ENCODE data around the gene PID1.

The PID1 gene

DNA sequence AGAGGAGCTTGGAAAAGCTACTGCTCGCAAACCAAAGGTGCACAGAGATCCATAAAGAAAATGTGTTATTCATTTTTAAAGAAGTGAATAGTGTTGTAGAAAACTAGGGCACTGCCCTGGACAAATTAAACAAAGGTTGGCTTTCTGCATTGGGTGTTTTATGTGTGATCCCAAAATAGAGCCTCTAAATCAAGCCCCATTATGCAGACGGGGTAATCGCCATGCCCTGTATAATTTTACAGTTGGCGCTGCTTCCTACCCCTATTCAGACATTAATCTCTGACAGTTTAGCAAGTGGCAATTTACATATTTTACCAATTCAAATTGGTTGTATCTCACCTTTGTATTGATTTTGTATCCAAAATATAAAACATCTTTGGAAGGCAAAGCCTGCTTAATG, 109.1 kb downstream of the PID1 start:
- DNase-seq: no peak

DNA sequence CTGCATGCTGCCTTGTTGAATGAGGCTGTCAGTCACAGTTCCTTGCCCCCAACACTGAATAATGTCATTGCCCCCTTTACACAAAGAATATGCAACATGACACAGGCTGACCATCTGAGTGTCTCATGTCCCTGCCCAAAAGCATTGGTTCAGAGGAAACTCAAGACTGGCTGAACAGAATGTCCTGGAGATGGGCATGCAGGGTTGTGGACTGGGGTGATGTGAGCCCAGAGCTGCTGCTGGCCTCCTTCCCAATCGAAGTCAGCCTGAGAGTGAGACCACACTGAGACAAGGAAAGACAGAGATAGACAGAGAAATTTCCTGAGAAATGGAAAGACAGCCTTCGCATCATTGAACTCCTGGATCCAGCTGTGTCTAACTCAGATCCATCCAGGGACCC, 110.1 kb downstream of the PID1 start:
- DNase-seq: no peak

- DNase-seq: no peak
Observed at GRCh38 chr2:229160180-229160579, 110.9 kb downstream of the PID1 start.

DNA sequence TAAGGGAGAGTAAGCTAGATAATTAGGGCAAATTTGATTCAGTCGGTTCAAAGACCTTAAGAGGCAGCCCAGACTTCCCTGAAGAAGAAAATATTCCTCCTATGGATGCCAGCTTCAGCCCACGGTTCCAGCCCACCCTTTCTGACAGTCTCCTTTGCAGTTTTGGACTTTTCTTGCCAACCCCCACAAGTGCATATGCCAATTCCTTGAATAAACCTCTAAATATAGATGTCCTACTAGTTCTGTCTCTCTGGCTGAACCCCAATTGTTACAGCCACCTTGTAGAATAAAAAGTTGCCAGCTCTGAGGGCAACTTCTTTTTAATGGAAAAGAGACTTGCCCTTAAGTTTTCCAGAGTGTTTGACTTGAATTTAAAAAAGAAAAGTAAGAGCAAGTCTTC, 111.7 kb downstream of the PID1 start:
- no peak for DNase-seq

DNA sequence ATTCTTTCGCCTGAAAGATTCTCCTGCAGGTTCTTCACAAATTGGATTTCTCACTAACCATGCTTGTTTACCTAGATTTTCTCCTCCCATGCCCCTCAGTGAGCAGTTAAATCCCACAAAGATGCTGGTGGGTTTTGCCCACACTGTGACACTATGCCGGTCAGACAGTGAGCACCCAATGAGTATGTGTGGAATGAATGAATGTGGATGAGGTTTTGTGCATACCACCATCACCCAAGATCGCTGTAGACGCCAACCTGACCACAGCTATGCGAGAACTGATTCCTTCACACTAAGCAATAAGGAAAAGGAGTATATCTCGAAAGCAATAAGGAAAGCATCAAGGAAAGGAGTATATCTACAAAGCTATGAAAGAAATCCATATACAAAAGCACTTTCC, 116.7 kb downstream of the PID1 start:
- no peak for DNase-seq

- DNase-seq: no peak
Observed at GRCh38 chr2:229153951-229154350, 117.1 kb downstream of the PID1 start.

GRCh38 chr2:229153267-229153666, 117.8 kb downstream of the PID1 start:
- no peak for DNase-seq

DNA sequence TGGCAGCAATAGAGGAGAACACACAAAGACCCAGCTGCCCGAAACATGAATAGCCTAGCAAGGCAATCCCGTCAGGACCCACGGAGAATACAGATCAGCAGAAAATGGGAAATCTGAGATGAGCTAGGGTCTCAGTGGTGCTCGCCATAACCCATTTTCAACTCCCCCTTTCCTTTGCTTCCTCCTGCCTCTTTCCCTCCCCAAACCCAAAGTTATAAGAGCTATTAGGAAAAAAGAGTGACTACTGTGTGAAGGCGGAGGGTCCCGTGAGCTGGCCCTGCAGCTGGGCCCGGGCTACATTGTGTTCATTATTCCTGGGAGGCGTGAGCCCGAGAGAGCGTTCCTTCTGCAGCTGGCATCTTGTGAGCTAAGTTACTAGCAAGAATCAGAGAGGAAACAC, 118.4 kb downstream of the PID1 start:
- no peak for DNase-seq

GRCh38 chr2:229150317-229150716, 120.8 kb downstream of the PID1 start:
- DNase-seq: no peak

GRCh38 chr2:229141424-229142025, 129.6 kb downstream of the PID1 start:
- no peak for DNase-seq

GRCh38 chr2:229137639-229138038, 133.4 kb downstream of the PID1 start:
- DNase-seq: peak; percentile 78

DNA sequence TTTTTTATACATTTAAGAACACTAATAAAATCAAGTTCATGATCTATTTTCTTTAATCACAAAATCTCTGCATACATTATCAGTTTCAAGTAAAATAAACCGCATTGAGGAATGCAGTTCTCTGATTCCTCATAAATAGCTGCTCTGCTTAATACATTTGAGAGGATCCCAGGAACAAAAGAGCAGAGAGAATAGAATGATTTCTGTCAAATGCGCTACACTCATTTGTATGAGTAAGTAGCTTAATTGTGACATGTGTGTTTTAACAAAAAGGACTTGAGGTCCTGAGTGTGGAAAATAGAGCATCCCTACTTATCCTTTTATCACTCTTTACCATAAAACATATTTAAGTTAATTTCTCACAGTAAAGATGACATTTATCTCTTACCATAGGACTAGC, 134.0 kb downstream of the PID1 start:
- peak; percentile 29 for DNase-seq

GRCh38 chr2:229133155-229133772, 137.8 kb downstream of the PID1 start:
- peak; percentile 44 for DNase-seq

DNA sequence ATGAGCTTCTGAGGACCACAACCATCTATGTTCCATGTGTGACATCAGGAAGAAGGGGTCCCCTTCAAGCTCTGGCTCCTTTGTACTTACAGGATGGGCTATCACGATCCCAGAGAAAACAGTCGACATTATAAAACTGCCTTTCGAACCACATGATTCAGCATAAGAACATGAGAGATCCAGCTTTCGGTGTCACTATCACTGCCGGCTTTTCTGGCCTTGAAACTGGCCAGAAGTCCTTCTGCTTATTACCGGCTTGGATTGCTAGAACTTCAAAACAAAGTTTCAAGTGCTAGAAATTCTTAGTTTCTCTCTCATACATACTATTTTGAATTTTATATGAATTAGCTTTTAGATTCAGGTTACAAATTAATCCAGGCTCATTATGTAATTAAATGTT, 138.9 kb downstream of the PID1 start:
- no peak for DNase-seq

GRCh38 chr2:229130522-229130921, 140.6 kb downstream of the PID1 start:
- DNase-seq: no peak

GRCh38 chr2:229129738-229130371, 141.2 kb downstream of the PID1 start:
- no peak for DNase-seq

DNA sequence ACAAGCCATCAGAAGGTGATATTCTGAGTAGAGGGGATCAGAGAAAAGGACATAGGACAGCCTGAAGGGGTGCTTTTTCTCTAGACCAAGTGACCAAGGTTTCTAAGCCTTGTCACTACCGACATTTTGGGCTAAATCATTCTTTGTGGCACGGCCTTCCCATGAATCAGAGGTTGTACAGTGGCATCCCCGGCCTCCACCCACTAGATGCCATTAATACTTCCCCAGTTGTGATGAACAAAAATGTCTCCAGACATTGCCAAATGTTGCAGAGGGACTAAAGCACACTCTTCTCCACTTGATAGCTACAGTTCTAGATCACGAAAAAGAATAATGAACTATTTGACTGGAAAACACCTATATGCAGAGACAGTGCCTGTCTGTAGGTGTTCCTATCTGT, 143.6 kb downstream of the PID1 start:
- no peak for DNase-seq

GRCh38 chr2:229126066-229126465, 145.0 kb downstream of the PID1 start:
- no peak for DNase-seq

DNA sequence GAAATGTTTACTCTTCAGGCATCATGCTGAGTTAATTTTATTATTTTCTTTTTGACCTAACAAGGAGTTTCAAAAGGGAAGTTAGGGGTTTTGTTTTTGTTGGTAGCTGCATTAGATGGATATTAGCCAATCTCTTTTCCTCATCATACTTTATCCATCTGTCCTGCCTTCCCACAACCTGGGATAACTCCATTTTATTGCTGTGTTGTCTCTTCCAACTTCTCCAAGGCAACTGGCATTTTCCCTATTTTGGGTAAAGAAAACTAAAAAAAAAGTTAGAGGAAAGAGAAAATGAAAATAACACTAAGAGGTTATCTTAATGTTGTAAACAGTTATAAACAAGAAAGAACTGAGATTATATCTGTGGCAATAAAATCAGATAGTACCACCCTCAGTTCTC, 147.0 kb downstream of the PID1 start:
- DNase-seq: no peak

DNA sequence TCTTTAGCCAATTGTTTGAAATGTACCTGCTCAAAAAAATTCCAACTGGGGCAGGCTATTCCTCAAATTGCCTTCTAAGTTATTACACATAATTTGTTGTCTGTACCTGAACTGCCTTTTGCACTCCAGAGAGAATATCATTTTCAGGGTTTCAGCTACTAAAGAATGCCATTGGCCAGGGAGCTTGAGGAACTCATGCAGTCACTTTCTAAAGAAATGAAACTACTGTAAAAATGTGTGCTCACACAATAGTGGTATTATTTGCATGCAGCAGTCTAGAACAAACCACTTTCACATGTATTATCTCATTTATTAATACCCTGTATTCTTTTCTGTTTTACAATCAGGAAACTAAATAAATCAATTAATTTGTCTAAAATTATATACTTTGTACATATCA, 152.2 kb downstream of the PID1 start:
- no peak for DNase-seq

- DNase-seq: no peak
Observed at GRCh38 chr2:229118336-229118735, 152.8 kb downstream of the PID1 start.

DNA sequence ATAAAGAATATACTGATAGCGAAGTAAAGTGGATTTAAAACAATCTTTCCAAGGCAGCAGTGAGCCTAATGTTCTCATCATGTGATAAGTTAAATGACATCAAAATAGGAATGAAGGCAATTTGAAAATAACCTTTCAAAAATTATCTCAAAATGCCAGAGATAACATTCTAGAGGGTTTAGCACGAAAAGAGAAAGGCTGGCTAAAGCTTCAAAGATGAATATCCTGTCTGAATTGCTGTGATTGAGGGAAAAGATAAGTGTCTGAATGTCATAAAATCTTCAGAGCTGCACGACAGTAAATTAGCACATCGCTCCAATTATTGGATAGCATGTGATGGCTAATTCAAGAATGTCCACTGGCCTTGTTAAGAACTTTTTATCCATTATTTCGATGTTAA, 159.3 kb downstream of the PID1 start:
- no peak for DNase-seq

GRCh38 chr2:229109195-229109594, 161.9 kb downstream of the PID1 start:
- no peak for DNase-seq

- DNase-seq: no peak
Observed at GRCh38 chr2:229107601-229108000, 163.5 kb downstream of the PID1 start.

DNA sequence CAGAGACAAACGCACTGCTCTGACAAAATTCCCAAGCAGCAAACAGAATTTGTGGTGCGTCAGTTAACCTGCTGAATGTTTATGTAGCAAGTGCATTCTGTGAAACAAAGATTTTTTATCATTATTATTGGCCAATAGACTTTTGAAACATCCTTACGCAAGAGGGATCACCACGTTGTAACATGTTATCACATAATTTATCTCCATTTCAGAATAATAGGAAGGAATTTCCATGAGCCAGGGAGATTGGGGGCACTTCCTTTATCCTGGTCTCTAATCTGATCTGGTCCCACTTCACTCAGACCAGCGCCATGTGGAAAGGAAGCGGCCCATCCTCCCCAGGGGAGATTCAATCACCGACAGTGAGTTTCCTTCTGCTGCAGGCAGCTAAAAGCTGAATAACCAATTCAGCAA, 166.1 kb downstream of the PID1 start:
- DNase-seq: no peak

Data from NCI-H1436 (cell line).